ENCODE measurements around the gene RAET1E. TPM values are rescaled to one million over a fixed set of nuclear protein-coding genes. Genes with fewer than 3 reads are reported as not detected.
A peak's percentile ranks its signal among the peaks of the same experiment; 100 is the strongest.

Gene RAET1E
- total and polyA plus RNA-seq, 4 experiments from 2014 or later: not detected

DNA sequence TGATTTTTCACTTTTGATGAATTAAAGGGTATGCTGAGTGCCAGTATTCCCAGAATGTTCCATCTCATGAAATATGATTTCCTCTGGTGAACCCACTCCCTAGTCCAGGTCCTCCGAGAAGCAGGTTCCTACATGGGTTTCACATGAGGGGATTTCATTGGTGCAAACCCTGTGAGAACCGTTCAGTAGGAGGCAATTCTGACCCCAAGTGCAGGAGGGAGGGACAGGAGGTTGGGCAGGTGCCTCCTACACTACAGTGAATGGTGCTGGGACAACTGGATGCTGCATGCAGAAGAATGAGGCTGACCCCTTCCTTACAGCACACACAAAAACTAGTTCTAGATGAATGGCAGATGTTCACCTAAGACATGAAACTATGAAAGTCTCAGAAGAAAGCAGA is 38.8 kb upstream of the RAET1E start:
- Mint-ChIP-seq H3K36me3 (peaks cover 0 to 5% of the 10 kb centered on the region in 2 donors), H3K4me3 (no peak overlapping the region), H3K27me3 (peaks cover 71 to 75% of the 10 kb centered on the region in 2 donors), H3K27ac (peak overlapping the region in 2 of 7 donors; percentile 13 to 93), H3K9me3 (no peaks in the 10 kb centered on the region), H3K4me1 (peaks cover 11 to 57% (median 23%) of the 10 kb centered on the region in 4 donors)
- no peak overlapping the region for H3K4me3 ChIP-seq (ENCODE audit: low read length in 2 of 2)
- peaks cover 70% of the 10 kb centered on the region for H3K27me3 ChIP-seq (ENCODE audit: insufficient read depth, low read length)
- POLR2A ChIA-PET (ENCODE audit: partially characterized antibody): interaction anchor here (0.9 kb wide), 1 partner anchor 80 kb away, joined by 3 read pairs; no protein-coding TSS in a partner anchor
- DNase-seq: no peak
- H3K27ac ChIP-seq (ENCODE audit: low read depth, low read length): no peak overlapping the region
- H3K4me1 ChIP-seq (ENCODE audit: insufficient read depth, low read length): peaks cover 18% of the 10 kb centered on the region
- CTCF ChIA-PET (ENCODE audit: partially characterized antibody): interaction anchor here (2.8 kb wide), 1 partner anchor 80 kb away, joined by 28 read pairs; no protein-coding TSS in a partner anchor
- no peaks in the 10 kb centered on the region for H3K36me3 ChIP-seq (ENCODE audit: insufficient read depth, low read length)
- intact Hi-C loops (cut with micrococcal nuclease): no loop called here
- H3K9me3 ChIP-seq (ENCODE audit: control insufficient read depth in 1 of 2, low read length in 2 of 2): no peaks in the 10 kb centered on the region

DNA sequence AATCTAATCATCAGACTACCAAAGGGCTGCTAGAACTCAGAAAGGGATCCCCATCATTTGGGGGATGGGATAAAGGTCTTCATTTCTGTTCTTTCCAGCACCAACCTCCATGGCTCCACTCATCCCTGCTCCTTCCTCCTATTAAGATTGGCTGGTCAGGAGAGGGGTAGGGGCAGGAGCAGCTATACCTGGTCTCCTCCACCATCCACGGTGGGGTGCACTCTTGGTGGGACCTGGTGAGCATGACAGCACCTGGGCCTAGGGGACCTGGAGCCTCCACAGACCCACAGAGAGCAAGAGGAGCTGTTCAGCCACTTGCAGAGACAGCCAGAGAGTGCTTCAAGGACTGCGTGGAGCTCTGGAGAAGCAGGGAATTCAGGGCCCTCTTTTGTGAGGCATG is 37.8 kb upstream of the RAET1E start:
- Histone ChIP-seq H3K27me3 (ENCODE audit: insufficient read depth, low read length) (peaks cover 79% of the 10 kb centered on the region), H3K36me3 (ENCODE audit: insufficient read depth, low read length) (no peaks in the 10 kb centered on the region), H3K4me1 (ENCODE audit: insufficient read depth, low read length) (peaks cover 15% of the 10 kb centered on the region), H3K27ac (ENCODE audit: low read depth, low read length) (no peak overlapping the region), H3K4me3 (ENCODE audit: low read length in 2 of 2) (no peak overlapping the region), H3K9me3 (ENCODE audit: control insufficient read depth in 1 of 2, low read length in 2 of 2) (no peaks in the 10 kb centered on the region)
- intact Hi-C loops (cut with micrococcal nuclease): no loop called here
- POLR2A ChIA-PET (ENCODE audit: partially characterized antibody): interaction anchor here (0.9 kb wide), 1 partner anchor 81 kb away, joined by 3 read pairs; no protein-coding TSS in a partner anchor
- Mint-ChIP-seq H3K9me3 (no peaks in the 10 kb centered on the region), H3K36me3 (peaks cover 0 to 1% of the 10 kb centered on the region in 2 donors), H3K27ac (no peak overlapping the region), H3K4me1 (peaks cover 8 to 48% (median 16%) of the 10 kb centered on the region in 4 donors), H3K27me3 (peaks cover 75% of the 10 kb centered on the region in 2 donors), H3K4me3 (no peak overlapping the region)
- no peak for DNase-seq
- CTCF ChIA-PET (ENCODE audit: partially characterized antibody): interaction anchor here (0.8 to 2.8 kb wide), 2 partner anchors 75 to 81 kb away, joined by 4 to 28 read pairs; no protein-coding TSS in a partner anchor

DNA sequence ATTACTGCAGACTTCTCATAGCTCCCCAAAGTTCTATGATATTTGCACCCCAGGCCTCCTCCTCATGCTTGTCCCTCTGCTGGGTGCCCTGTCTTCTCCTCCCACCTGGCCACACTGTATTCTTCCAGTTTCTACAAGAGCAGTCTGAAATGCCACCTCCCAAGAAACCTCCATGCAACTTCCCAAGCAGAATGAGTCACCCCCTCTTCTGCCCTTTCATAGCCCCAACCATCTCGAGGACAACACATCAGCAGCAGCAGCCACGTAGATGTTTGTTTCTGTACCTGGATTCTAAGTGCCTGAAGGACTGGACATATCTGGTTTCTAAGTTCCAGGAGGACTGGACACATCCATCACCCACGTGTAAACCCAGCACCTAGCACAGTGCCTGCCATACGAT is 37.3 kb upstream of the RAET1E start:
- ChIA-PET CTCF (ENCODE audit: partially characterized antibody) (interaction anchor here (2.8 kb wide), 1 partner anchor 82 kb away, joined by 28 read pairs; no protein-coding TSS in a partner anchor), POLR2A (ENCODE audit: partially characterized antibody) (no interaction called here)
- H3K27ac Mint-ChIP-seq: peak overlapping the region in 2 of 7 donors; percentile 46 to 67

DNA sequence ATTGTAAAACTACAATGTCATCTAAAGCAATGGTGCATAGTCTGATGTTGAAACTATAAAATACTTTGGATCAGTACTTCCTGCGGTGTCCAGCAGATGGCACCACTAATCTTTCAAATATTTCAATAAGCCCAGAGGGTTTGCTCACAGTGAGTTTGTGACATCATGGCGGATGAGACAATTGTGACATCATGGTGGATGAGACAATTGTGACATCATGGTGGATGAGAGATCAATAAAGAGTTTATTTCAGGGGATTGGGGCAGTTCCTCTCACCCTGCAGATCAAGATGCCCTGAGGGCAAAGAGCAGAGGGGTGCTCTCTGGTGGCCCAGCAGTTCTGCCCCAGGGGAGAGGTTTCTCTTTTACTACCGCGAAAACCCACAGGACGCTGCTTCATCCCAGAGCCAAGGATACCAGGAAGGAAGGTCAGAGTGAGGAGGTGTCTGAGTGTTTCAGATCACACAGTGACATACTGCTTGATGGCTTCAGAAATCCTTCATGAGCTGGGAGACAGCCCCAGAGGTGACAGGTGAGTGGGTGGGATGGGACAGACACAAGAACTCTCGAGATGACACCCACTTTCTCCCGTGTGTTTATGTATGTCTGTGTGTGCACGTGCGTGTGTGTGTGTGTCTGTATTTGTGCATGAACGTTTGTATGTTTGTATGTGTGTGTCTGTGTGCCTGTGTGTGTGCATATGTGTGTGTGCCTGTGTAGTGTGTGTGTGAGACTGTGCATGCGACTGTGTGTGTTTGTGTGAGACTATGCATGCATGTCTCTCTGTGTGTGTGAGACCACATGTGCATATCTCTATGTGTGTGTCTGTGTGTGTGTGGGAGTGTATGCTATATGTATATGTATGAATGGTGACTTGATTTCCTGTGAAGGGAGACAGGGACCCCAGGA is 36.6 kb upstream of the RAET1E start:
- H3K27me3 Mint-ChIP-seq: peaks cover 75 to 76% of the 10 kb centered on the region in 2 donors
- no peak overlapping the region for H3K27ac ChIP-seq (ENCODE audit: low read depth, low read length)
- H3K4me1 ChIP-seq (ENCODE audit: insufficient read depth, low read length): peaks cover 15% of the 10 kb centered on the region
- intact Hi-C loops (cut with micrococcal nuclease): loop anchor here (1.0 kb wide), 2 partner anchors 82 to 881 kb away; no protein-coding TSS in a partner anchor
- peak overlapping the region in 2 of 8 donors; percentile 1 to 21 for H3K4me3 Mint-ChIP-seq
- peak overlapping the region in 6 of 7 donors; percentile 1 to 67 (median 41) for H3K27ac Mint-ChIP-seq
- DNase-seq: peak; percentile 72 to 80 (median 72)
- peaks cover 8 to 37% (median 12%) of the 10 kb centered on the region in 4 donors for H3K4me1 Mint-ChIP-seq
- peaks cover 0 to 1% of the 10 kb centered on the region in 2 donors for H3K36me3 Mint-ChIP-seq
- ChIA-PET POLR2A (ENCODE audit: partially characterized antibody) (no interaction called here), CTCF (ENCODE audit: partially characterized antibody) (interaction anchor here (2.8 kb wide), 1 partner anchor 83 kb away, joined by 28 read pairs; no protein-coding TSS in a partner anchor)
- no peaks in the 10 kb centered on the region for H3K9me3 Mint-ChIP-seq
- H3K4me3 ChIP-seq (ENCODE audit: low read length in 2 of 2): no peak overlapping the region
- peaks cover 70% of the 10 kb centered on the region for H3K27me3 ChIP-seq (ENCODE audit: insufficient read depth, low read length)
- H3K9me3 ChIP-seq (ENCODE audit: control insufficient read depth in 1 of 2, low read length in 2 of 2): no peaks in the 10 kb centered on the region
- H3K36me3 ChIP-seq (ENCODE audit: insufficient read depth, low read length): no peaks in the 10 kb centered on the region

More for the DNA sequence above, 37.3 kb upstream of the RAET1E start:
- no peaks in the 10 kb centered on the region for H3K9me3 Mint-ChIP-seq
- no peak overlapping the region for H3K27ac ChIP-seq (ENCODE audit: low read depth, low read length)
- peaks cover 75% of the 10 kb centered on the region for H3K27me3 ChIP-seq (ENCODE audit: insufficient read depth, low read length)
- H3K36me3 Mint-ChIP-seq: peaks cover 0 to 1% of the 10 kb centered on the region in 2 donors
- peaks cover 74 to 76% of the 10 kb centered on the region in 2 donors for H3K27me3 Mint-ChIP-seq
- intact Hi-C loops (cut with micrococcal nuclease): no loop called here
- H3K4me1 ChIP-seq (ENCODE audit: insufficient read depth, low read length): peaks cover 15% of the 10 kb centered on the region
- no peaks in the 10 kb centered on the region for H3K36me3 ChIP-seq (ENCODE audit: insufficient read depth, low read length)
- no peak overlapping the region for H3K4me3 Mint-ChIP-seq
- H3K4me1 Mint-ChIP-seq: peaks cover 8 to 44% (median 12%) of the 10 kb centered on the region in 4 donors
- H3K4me3 ChIP-seq (ENCODE audit: low read length in 2 of 2): no peak overlapping the region
- DNase-seq: no peak
- H3K9me3 ChIP-seq (ENCODE audit: control insufficient read depth in 1 of 2, low read length in 2 of 2): no peaks in the 10 kb centered on the region

DNA sequence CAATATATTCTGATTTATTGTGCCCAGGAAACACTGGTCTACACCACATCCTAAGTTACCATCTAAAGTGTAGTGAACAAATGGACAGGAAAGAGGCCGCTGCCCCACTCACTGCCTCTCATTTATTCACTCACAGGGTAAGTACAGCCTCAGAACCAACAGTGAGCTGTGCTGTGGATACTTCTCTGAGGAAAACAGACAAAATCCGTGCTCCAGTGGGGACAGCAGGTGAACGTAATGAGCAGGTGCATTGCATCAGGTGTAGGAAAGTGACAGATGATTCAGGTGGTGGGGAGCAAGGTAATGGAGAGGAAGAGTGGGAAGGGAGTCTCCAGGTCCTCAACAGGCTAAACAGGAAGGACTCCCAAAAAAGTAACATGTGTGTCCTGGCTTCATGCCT is 35.5 kb upstream of the RAET1E start:
- H3K4me1 Mint-ChIP-seq: peaks cover 1 to 26% (median 4%) of the 10 kb centered on the region in 4 donors
- H3K27ac Mint-ChIP-seq: no peak overlapping the region
- no peak for DNase-seq
- peaks cover 0 to 2% (median 0%) of the 10 kb centered on the region in 8 donors for H3K9me3 Mint-ChIP-seq
- POLR2A ChIA-PET (ENCODE audit: partially characterized antibody): no interaction called here
- no peak overlapping the region for H3K27ac ChIP-seq (ENCODE audit: low read depth, low read length)
- intact Hi-C loops (cut with micrococcal nuclease): no loop called here
- no peaks in the 10 kb centered on the region for H3K36me3 Mint-ChIP-seq
- H3K4me3 ChIP-seq (ENCODE audit: low read length in 2 of 2): no peak overlapping the region
- peaks cover 63% of the 10 kb centered on the region for H3K27me3 ChIP-seq (ENCODE audit: insufficient read depth, low read length)
- CTCF ChIA-PET (ENCODE audit: partially characterized antibody): interaction anchor here (1.2 to 3.4 kb wide), 2 partner anchors 71 to 84 kb away, joined by 3 to 25 read pairs; no protein-coding TSS in a partner anchor
- peaks cover 77 to 78% of the 10 kb centered on the region in 2 donors for H3K27me3 Mint-ChIP-seq
- no peaks in the 10 kb centered on the region for H3K36me3 ChIP-seq (ENCODE audit: insufficient read depth, low read length)
- no peaks in the 10 kb centered on the region for H3K9me3 ChIP-seq (ENCODE audit: control insufficient read depth in 1 of 2, low read length in 2 of 2)
- peaks cover 5% of the 10 kb centered on the region for H3K4me1 ChIP-seq (ENCODE audit: insufficient read depth, low read length)
- no peak overlapping the region for H3K4me3 Mint-ChIP-seq

DNA sequence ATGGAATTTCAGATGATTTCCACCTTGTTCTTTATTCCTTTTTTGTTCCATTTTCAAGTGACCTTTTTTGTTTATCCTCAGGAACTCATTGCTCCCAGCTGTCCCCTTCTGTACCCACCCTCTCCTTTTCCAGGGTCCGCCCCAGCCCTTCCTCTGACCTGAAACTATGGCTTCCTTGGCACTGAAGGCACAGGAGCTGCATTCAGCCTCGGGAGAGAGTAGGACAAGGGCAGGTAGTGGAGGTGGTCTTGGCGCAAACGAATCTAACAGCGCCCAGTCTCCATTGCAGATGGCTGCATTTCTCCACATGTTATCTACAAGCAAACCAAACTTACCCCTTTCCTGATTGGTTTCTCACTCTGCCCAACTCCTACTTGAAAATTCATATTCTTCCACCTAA is 35.1 kb upstream of the RAET1E start:
- intact Hi-C loops (cut with micrococcal nuclease): no loop called here
- ChIA-PET POLR2A (ENCODE audit: partially characterized antibody) (no interaction called here), CTCF (ENCODE audit: partially characterized antibody) (interaction anchor here (1.2 to 3.4 kb wide), 2 partner anchors 72 to 85 kb away, joined by 3 to 25 read pairs; no protein-coding TSS in a partner anchor)
- Histone ChIP-seq H3K27ac (ENCODE audit: low read depth, low read length) (no peak overlapping the region), H3K36me3 (ENCODE audit: insufficient read depth, low read length) (no peaks in the 10 kb centered on the region), H3K9me3 (ENCODE audit: control insufficient read depth in 1 of 2, low read length in 2 of 2) (no peaks in the 10 kb centered on the region), H3K4me3 (ENCODE audit: low read length in 2 of 2) (no peak overlapping the region), H3K4me1 (ENCODE audit: insufficient read depth, low read length) (peaks cover under 1% of the 10 kb centered on the region), H3K27me3 (ENCODE audit: insufficient read depth, low read length) (peaks cover 60% of the 10 kb centered on the region)
- Mint-ChIP-seq H3K4me3 (no peak overlapping the region), H3K9me3 (peaks cover 0 to 2% (median 0%) of the 10 kb centered on the region in 8 donors), H3K4me1 (peaks cover 0 to 22% (median 1%) of the 10 kb centered on the region in 4 donors), H3K36me3 (no peaks in the 10 kb centered on the region), H3K27me3 (peaks cover 77 to 81% of the 10 kb centered on the region in 2 donors), H3K27ac (no peak overlapping the region)
- no peak for DNase-seq

DNA sequence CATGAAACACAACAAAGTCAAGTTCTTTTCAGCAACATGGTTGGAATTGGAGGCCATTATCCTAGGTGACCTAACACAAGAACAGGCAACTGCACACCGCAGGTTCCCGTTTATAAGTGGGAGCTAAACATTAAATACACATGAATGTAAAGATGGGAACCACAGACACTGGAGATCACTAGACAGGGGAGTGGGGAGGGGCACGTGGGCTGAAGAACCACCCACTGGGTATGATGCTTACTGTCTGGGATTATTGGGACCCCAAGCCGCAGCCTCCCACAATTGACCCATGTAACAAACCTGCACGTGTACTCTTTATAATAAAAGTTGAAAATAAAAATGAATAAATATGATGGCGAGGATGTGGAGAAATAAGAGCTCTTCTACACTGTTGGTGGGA is 33.6 kb upstream of the RAET1E start:
- ChIA-PET CTCF (ENCODE audit: partially characterized antibody) (interaction anchor here (3.4 kb wide), 1 partner anchor 86 kb away, joined by 25 read pairs; no protein-coding TSS in a partner anchor), POLR2A (ENCODE audit: partially characterized antibody) (no interaction called here)
- H3K4me1 Mint-ChIP-seq: peaks cover 1 to 7% (median 1%) of the 10 kb centered on the region in 4 donors
- no peaks in the 10 kb centered on the region for H3K36me3 Mint-ChIP-seq
- H3K27me3 Mint-ChIP-seq: peaks cover 76 to 80% of the 10 kb centered on the region in 2 donors
- no peak overlapping the region for H3K4me3 ChIP-seq (ENCODE audit: low read length in 2 of 2)
- H3K27me3 ChIP-seq (ENCODE audit: insufficient read depth, low read length): peaks cover 50% of the 10 kb centered on the region
- no peaks in the 10 kb centered on the region for H3K36me3 ChIP-seq (ENCODE audit: insufficient read depth, low read length)
- H3K4me3 Mint-ChIP-seq: no peak overlapping the region
- H3K9me3 Mint-ChIP-seq: peaks cover 0 to 4% (median 0%) of the 10 kb centered on the region in 8 donors
- H3K27ac Mint-ChIP-seq: peak overlapping the region in 1 of 7 donors; percentile 20
- no peaks in the 10 kb centered on the region for H3K4me1 ChIP-seq (ENCODE audit: insufficient read depth, low read length)
- intact Hi-C loops (cut with micrococcal nuclease): no loop called here
- no peaks in the 10 kb centered on the region for H3K9me3 ChIP-seq (ENCODE audit: control insufficient read depth in 1 of 2, low read length in 2 of 2)
- DNase-seq: no peak
- H3K27ac ChIP-seq (ENCODE audit: low read depth, low read length): no peak overlapping the region
